Colon (tissue), 2 donors: ENCODE measurements around the gene IQCB1.
"Not testable (repeated sequence)": the region's sequence is repeated elsewhere in the genome, so short reads cannot be mapped to it uniquely, and the experiment has no call there.

Experiments
- FAIRE-seq: peaks from 2 replicates; lab custom pipeline; 2012; peaks lifted over from hg19 to GRCh38; lab: Jason Lieb, UNC
- donor health status: control.
- donor health status: control.

The IQCB1 gene, protein sequence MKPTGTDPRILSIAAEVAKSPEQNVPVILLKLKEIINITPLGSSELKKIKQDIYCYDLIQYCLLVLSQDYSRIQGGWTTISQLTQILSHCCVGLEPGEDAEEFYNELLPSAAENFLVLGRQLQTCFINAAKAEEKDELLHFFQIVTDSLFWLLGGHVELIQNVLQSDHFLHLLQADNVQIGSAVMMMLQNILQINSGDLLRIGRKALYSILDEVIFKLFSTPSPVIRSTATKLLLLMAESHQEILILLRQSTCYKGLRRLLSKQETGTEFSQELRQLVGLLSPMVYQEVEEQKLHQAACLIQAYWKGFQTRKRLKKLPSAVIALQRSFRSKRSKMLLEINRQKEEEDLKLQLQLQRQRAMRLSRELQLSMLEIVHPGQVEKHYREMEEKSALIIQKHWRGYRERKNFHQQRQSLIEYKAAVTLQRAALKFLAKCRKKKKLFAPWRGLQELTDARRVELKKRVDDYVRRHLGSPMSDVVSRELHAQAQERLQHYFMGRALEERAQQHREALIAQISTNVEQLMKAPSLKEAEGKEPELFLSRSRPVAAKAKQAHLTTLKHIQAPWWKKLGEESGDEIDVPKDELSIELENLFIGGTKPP

DNA sequence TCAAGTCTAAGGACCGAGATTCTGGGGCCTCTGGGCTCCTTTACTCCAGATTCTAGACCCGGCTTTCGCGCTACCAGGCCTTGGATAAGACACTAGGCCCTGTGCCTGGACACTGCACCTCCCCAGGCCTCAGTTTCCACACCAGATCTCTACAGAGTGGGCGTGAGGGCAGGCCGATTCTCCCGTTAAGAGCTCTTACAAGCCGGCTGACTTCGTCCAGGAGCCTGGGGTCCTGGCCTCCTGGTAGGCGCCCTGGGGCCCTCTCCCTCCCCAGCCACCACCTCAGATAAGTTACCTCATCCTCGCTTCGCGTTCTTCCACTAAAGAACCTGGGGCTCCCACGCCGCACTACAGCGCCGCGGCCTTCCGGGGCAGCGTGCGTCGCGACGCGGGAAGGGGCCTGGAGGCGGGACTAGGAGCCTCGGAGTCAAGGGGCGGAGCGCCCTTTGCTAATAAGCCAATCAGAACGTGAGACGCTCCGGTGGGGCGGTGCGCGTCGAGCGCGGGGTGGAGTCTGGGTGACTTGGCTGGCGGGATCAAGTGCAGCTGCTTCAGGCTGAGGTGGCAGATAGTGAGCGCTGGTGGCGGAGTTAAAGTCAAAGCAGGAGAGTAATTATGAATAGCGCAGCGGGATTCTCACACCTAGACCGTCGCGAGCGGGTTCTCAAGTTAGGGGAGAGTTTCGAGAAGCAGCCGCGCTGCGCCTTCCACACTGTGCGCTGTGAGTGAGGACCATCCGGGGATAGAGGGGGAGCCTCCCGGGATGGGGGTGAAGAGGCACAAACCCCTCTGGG, at the start of gene IQCB1, which contains the start of gene EAF2:
TSS of gene IQCB1 (minus strand) at position 390 of the 794 bp plus-strand sequence. CDS start 6,100 bp downstream, outside the sequence.
TSS of gene EAF2 (plus strand) at position 539 of the 794 bp plus-strand sequence. CDS start at position 616, 77 bp downstream.
- FAIRE-seq: peak; percentile 10

DNA sequence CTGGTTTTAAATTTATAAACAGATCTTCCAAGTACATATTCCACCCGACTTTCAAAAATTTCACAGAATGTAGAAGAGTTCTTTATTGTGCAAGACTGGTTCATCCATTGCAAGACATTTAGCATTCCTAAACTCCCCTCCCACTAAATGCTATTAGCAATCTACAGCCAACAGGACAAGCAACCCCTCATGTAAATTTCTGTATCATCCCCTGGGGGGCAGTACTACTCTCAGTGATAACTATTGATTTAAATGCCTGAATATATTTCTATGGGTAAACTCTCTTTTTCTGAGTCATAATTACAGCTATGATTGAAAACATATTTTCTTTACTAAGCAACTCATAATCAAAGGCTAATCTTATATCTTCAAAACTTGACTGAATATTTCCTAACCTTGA, 48.6 kb upstream of the IQCB1 start:
- FAIRE-seq: no peak

- no peak for FAIRE-seq
These were observed 43.6 kb upstream of the IQCB1 start for GRCh38 chr3:121878411-121878810.

GRCh38 chr3:121871430-121871829, 36.6 kb upstream of the IQCB1 start:
- FAIRE-seq: no peak

DNA sequence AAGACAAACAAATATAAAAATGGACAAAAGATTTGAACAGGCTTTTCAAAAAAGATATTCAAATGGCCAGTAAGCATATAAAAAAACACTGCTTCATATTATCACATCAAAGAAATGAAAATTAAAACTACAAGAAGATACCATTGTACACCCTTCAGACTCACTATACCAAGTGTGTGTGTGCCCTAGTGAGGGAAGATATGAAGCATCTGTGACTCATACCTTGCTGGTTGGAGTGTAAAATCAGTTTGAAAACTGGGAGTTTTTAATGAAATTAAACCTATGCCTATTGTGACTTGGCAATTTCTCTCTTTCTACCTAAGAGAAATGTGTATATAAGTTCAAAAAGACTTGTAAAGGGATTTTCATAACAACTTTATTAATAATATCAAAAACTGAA, 35.9 kb upstream of the IQCB1 start:
- FAIRE-seq: no peak

DNA sequence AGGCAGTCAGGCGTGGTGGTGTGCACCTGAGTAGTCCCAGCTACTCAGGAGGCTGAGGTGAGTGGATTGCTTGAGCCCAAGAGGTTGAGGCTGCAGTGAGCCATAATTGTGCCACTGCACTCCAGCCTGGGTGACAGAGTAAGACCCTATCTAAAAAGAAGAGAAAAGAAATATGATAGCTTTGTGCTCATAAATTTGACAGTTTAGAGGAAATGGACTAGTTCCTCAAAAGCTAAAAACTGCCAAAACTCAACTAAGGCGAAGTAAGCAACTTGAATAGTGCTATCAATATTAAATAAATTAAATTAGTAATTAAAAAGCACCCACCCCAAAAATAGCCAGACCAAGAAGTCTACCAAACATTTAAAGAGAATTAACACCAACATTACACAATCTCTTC, 34.9 kb upstream of the IQCB1 start:
- no peak for FAIRE-seq

DNA sequence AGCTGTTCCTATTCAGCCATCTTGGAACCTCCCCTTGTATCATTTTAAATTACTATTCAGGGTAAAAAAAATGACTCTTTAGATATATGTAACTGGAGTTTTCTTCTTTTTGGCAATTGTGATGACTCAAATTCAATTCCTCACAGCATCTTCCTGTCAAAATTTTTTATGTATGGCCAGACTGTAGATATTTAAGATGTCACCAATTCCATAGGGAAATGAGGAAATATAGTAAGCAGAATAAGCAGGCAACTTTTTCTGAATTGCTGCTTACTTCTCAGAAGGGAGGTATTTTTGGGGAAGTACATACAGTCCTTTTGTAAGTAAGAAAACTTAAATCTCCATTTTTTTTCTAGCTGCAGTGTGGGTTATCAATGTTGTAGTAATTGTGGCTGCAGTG, 28.9 kb upstream of the IQCB1 start:
- no peak for FAIRE-seq

GRCh38 chr3:121863247-121863646, 28.4 kb upstream of the IQCB1 start:
- not testable (repeated sequence) for FAIRE-seq

- FAIRE-seq: not testable (repeated sequence)
These were observed 22.9 kb upstream of the IQCB1 start for GRCh38 chr3:121857778-121858177.

DNA sequence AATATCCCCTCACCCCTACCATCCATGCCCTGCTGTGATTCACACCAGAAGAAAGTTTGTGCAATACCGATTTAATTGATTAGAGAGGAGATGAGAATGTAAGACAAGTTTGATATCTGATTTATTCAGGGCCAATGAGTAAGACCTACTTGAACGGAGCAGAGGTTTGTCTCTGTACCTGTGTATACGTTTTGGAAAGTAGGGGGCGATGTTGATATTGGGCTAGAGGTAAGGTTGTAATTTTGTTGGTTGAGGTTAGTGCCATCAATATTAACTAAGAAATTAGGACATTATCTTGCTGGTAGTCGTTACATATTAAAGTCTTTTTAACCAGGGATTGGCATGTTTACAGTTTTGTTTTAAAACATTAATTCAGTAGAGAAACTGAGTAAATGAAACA, 20.7 kb upstream of the IQCB1 start:
- no peak for FAIRE-seq

GRCh38 chr3:121852256-121852655, 17.4 kb upstream of the IQCB1 start:
- FAIRE-seq: no peak

DNA sequence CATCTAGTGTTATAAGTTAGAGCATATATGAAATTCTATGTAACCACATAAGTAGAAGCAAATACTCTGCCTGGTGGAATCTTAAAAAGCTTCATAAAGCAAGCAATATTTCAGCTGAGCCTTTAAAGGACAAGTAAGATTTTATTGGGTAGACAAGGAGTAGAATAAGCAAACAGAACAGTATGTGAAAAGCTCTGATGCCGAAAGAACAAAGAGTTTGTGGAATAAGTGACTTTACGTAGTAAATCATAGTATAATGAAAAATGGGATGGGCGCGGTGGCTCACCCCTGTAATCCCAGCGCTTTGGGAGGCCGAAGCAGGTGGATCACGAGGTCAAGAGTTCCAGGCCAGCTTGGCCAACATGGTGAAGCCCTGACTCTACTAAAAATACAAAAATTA, 10.0 kb upstream of the IQCB1 start:
- no peak for FAIRE-seq

DNA sequence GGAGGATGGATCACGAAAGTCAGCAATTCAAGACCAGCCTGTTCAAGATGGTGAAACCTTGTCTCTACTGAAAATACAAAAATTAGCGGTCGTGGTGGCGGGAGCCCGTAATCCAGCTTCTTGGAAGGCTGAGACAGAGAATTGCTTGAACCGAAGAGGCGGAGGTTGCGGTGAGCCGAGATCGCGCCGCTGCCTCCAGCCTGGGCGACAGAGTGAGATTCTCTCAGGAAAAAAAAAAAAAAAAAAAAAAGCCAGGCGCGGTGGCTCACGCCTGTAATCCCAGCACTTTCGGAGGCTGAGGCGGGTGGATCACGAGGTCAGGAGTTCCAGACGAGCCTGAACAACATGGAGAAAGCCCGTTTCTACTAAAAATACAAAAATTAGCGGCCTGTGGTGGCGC, 5.1 kb upstream of the IQCB1 start:
- no peak for FAIRE-seq

GRCh38 chr3:121836481-121836880, 1.6 kb upstream of the IQCB1 start:
- peak; percentile 45 for FAIRE-seq

DNA sequence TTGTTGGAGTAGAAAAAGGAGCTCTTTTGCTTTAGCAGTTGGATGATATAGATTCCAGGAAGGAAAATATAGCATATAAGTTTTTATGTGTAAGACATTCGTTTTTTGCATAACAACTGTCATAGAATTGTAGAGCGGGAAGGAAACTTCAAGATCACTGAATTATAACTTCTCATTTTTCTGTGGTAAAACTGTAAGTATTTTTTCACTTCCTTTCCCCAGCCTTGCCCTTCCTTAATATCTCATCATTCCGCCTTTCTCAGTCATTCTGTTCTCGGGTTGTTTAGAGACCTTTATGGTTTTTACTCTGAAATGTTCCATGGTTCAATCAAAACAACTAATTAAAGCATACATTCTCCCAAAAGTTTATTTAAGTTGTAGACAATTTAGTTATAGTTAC, 1.2 kb upstream of the IQCB1 start:
- FAIRE-seq: no peak

DNA sequence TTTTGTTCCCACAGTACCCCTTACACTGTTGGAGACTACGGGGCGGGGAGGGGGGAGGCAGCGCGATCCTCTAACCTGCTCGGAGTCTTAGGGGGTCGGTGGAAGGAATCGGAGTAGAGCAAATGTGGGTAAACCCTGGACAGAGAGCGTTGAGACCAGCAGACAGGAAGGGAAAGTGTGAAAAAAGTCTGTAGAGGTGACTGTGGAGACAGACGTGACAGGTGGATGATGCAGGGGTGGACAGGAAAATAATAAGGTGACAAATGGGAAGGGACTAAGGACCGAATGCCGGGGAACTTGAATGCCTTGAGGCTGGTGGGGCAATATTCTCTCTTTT, 573 bp upstream of the IQCB1 start:
- no peak for FAIRE-seq

- FAIRE-seq: no peak
These were observed 646 bp downstream of the IQCB1 start for GRCh38 chr3:121834157-121834670.

DNA sequence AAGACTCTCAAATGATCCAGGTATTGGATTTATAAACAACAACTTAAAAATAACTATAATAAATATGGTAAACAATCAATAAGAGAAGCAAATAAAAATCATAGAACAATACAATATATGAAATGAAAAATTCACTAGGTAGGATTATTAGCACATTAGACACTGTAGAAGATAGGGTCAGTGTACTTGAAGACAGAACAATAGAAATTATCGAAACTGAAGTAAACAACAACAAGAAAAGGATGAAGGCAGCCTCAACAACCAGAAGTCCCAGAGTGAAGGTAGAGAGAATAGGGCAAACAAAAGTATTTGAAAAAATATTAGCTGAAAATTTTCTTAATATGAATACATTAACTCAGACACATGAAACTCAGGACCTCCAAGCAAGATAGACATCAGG, 11.9 kb downstream of the IQCB1 start:
- no peak for FAIRE-seq

DNA sequence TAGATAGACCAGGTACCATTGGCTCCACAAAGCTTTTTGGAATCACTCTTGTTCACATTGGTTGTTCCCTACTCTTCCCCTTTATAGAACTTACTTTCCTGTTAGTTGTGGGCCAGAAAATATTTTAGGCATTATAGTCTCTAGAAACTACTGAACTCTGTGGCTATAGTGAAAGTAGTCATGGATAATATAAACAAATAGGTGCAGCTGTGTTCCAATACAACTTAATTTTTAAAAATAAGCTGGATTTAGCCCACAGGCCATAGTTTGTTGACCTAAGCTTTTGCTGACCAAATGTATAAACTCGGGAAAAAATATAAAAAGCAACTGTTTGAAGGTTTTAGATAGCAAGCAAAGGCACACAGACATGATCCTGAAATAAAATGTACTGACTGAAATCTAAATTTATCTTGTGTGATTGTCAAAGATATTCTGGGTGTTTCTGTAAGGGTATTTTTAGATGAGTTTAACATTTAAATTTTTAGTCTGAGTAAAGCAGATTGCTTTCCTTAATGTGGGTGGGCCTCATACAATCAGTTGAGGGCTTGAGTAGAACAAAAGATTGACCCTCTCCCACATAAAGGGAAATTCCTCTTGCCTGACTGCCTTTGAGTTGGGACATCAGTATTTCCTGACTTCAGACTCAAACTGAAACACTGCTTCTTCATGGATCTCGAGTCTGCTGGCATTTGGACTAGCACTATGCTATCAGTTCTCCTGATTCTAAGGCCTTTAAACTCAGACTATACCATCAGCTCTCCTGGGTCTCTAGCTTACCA, 13.2 kb downstream of the IQCB1 start:
- no peak for FAIRE-seq

DNA sequence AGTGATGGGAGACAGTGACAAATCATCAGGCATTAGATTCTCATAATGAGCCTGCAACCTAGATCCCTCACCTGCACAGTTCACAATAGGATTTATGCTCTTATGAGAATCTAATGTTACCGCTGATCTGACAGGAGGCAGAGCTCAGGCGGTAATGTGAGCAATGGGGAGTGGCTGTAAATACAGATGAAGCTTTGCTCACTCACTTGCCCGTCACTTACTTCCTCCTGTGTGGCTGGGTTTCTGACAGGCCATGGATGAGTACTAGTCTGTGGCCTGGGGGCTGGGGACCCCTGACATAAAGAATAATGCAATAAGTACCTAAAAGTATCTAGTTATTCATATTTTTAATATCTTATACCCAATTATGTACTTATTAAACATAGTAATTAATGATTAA, 15.6 kb downstream of the IQCB1 start:
- FAIRE-seq: no peak

DNA sequence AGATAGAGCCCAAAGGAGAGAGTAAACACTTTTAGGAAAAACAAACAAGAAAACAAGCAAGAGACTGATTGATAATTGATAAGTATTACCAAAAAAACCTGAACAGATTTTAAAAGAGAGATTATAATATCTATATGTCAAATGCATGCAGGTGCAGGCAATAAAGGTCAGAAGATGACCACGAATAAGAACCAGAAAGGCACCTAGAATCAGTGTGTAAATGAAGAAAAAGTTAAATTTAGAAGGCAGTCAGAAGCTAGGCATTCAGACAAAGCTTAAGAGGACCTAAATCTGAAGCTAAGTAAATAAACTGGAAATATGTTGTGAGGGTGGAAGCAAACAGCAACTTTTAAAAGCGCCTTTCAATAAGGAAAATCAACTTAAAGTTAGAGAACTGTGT, 16.3 kb downstream of the IQCB1 start:
- FAIRE-seq: no peak

DNA sequence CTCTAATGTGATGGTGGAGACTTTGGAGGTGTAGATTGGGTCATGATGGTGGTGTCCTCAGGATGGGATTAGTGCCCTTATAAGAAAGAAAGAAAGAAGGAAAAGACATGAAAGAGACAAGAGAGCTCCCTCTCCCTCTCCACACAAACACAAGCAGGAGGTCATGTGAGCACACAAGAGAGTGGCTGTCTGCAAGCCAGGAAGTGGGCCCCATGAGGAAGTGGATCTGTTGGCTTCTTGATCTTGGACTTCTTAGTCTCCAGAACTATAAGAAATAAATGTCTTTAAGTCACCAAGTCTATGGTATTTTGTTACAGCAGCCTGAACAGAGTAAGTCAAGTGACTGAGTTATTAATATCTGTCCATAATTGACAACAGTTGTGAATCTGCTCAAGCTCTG, 17.1 kb downstream of the IQCB1 start:
- no peak for FAIRE-seq
